HG02571 (cell line): ENCODE data around the gene PRR36.

ENCODE experiments used
- ATAC-seq: cut with Tn5 transposase; IDR thresholded peaks from one replicate; pipeline ENCODE4 v1.9.1; 2021; ENCODE audit warnings: mild to moderate bottlenecking, moderate library complexity; ENCODE audit not compliant: unreplicated experiment

The PRR36 gene

DNA sequence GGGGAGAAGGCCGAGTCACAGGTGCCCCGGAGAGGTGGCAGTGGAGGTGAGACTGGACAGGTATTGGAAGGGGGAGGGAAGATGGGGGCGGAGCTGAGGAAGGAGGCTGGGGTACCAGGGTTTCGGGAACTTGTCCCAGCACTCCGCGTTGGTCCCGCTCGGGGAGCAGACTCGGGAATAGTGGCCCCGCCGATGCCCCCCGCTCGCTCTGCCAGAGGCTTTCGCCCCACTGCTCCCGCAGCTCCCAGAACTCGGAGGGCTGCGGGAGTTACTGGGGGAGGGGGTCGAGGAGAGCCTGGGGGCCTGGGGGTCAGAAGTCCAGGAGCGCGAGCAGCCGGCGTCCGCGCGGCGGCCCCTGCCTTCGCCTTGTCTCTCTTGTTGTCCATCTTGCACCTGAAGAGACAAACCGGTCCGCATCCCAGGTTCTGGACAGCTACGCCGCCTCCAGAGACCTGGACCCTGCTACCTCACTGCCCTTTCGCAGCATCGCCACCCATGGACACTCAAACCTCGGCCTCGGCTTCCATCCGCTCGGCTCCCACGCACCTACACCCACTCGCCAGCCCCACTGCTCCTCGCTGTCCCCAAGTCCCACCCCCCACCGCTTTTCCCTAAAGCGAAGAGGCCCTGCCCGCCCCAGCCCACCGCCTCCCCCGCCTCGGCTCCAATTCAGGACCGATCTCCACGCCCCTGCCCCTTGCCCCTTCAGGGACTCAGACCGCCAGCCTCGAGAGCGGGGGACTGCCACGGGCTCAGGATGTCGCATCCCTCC lies 700 bp downstream of the PRR36 start:
- ATAC-seq = no peak

GRCh38 chr19:7872306-7873204 lies 1.6 kb downstream of the PRR36 start:
- no peak for ATAC-seq

DNA sequence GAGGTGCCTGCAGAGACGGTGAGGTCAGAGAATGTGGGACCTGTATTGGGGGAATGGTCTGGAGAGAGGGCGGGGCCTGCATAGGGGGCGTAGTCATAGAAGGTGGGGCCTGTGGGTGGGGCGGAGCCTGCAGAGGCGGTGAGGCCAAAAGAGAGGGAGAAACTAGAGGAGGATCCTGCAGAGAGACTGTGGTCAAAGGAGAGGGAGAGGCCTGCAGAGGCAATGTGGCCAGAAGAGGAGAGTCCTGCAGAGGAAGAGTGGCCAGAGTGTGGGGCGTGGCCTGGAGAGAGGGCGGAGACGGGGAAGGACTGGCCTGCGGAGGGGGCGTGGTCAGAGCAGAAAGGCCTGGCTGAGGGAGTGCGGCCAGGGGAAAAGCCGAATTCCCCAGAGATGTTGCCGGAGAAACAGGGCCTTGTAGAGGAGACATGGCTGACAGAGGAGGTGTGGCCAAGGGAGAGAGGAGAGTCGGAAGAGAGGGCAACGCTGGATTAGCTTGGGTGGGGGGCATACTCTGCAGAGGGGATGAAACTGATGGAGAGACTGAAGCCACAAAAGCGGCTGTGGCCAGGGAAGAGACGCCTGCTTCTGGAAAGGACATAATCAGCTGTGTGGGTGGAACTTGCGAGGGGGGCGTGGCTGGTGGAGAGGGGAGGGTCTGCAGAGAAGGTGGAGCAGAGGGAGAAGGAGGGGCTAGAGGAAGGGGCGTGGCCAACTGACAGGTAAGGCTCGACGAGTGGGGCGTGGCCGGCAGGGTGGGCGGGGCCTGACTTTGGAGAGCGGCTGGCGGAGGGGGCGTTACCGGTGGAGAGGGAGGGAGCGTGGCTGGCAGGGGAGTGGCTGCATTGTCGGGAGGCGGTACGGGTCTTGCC lies 2.5 kb downstream of the PRR36 start:
- no peak for ATAC-seq

DNA sequence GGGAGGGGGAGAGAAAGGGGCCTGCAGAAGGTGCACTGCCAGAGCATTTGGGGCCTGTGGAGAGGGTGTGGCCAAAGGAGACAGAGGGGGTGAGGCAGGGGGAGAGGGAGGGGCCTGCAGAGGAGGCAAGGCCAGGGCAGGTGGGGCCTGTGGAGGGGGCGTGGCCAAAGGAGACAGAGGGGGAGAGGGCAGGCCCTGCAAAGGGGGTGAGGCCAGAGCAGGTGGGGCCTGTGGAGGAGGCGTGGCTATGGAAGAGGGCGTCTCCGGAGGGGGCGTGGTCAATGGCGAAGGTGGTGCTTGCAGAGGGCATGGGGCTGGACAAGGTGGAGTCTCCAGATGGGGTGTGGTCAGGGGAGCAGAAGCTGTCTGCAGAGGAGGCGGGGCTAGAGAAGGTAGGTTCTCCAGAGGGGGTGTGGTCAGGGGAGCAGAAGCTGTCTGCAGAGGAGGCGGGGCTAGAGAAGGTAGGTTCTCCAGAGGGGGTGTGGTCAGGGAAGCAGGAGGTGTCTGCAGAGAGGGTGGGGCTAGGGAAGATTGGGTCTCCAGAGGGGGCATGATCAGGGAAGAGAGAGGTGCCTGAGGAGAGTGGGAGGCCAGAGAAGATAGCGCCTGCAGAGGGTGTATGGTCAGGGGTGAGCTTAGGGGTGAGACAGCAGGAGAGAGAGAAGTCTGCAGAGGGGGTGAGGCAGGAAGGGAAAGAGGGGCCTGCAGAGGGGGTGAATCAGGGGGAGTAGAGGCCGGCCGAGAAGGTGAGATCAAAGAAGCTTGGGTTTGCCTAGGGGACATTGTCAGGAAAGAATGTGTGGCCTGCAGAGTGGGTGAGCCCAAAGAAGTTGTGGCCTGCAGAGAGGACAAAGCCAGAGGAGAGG lies 3.4 kb downstream of the PRR36 start:
- ATAC-seq = no peak

DNA sequence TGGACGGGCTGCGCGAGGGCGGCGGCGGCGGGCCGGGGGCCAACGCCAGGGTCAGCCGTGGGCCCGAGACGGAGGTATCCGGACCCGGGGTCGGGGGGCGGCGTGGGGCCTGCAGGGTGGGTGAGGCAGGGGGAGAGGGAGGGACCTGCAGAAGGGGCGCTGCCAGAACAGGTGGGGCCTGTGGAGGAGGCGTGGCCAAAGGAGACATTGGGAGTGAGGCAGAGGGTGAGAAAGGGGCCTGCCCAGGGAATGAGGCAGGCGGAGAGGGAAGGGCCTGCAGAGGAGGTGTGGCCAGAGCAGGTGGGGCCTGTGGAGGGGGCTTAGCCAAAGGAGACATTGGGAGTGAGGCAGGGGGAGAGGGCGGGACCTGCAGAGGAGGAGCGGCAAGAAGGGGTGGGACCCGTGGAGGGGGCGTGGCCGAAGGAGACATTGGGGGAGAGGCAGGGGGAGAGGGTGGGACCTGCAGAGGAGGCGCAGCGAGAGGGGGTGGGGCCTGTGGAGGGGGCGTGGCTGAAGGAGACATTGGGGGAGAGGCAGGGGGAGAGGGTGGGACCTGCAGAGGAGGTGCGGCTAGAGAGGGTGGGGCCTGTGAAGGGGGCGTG lies 4.2 kb downstream of the PRR36 start:
- no peak for ATAC-seq

GRCh38 chr19:7869453-7869909 lies 4.7 kb downstream of the PRR36 start:
- ATAC-seq = peak; percentile 37

GRCh38 chr19:7868671-7869452 lies 5.3 kb downstream of the PRR36 start:
- peak; percentile 62 for ATAC-seq

- ATAC-seq = no peak
Measured at GRCh38 chr19:7868326-7868670, 5.9 kb downstream of the PRR36 start.

- ATAC-seq = no peak
Measured at GRCh38 chr19:7867092-7867844, 6.9 kb downstream of the PRR36 start.

DNA sequence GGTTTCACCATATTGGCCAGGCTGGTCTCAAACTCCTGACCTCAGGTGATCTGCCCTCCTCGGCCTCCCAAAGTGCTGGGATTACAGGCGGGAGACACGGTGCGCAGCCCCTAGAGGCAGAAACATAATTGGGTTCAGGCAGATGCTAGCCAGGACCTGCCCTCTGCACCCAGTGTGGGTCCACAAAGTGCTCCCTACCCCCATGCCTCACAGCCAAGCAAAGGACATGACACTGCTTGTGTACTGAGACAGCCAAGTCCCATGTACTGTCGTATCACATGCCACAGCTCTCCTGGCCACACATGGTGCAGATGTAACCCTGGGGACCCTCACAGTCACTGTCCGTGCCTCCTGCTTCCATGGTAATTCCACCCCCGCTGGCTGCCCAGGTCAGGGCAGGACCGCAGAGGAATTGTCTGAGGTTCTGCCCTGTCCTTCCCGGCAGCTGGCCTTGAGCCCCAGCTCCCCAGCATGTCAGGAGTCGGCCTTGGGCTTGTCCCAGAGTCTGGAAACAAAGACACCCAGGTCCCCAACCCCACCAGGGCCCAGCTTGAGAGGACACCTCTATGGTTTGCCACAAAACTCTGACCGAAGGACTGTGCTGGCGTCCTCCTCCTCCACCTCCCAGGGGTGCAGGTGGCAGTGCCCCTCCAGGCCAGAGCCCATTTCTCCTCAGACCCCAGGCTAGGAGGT lies 7.6 kb downstream of the PRR36 start:
- ATAC-seq = no peak

- no peak for ATAC-seq
Measured at GRCh38 chr19:7865262-7865911, 8.8 kb downstream of the PRR36 start.

DNA sequence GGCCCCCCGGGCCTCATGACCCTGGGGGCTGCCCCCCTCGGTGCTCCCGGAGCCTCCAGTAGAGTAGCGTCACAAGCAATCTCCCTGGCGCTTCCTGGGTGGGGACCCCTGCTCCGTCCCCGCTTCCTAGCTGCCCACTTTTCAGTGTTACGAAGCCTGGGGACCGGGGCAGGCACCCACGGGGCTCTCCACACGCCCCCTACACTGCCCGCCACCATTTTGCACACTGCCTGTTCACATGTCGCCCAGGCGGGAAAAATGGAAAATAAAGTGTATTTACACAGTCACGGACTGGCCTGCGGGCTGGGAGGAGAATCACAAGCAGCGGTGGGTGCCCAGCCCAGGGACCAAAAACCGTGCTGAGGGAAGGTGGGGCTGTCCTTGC lies 9.5 kb downstream of the PRR36 start:
- ATAC-seq = no peak

DNA sequence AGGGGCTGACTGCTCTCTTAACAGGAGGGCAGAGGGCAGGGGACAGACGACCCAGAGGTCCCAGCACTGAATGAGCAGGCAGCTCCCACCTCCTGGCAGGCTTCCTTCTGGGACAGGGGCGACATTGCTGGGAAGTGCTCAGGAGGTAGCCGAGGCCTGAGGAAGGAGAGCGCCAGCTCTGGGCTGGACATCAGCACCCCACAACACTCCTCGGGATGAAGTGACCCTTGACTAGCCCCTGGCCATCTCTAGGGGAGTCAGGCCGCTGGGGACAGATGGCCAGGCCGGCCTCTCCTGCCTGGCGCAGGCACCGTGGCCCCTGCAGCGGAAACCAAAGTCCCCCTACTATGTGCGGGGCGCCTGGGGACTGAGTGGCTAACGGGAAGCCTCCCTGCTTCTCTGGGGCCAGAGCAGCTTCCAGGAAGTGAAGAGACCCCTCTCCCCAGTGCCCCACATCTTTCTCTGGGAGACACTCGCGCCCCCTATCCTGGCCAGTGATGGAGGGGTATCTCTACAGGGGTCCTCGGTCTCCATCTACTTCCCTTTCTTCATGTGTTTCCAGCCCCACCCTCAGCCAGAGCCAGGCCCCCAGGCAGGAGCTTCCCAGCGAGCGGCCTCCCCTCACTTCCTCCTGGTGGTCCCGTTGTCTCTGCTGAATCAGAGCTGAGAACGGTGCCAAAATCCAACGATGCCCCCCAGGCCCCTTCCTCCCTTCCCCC lies 10.1 kb downstream of the PRR36 start:
- ATAC-seq = no peak

DNA sequence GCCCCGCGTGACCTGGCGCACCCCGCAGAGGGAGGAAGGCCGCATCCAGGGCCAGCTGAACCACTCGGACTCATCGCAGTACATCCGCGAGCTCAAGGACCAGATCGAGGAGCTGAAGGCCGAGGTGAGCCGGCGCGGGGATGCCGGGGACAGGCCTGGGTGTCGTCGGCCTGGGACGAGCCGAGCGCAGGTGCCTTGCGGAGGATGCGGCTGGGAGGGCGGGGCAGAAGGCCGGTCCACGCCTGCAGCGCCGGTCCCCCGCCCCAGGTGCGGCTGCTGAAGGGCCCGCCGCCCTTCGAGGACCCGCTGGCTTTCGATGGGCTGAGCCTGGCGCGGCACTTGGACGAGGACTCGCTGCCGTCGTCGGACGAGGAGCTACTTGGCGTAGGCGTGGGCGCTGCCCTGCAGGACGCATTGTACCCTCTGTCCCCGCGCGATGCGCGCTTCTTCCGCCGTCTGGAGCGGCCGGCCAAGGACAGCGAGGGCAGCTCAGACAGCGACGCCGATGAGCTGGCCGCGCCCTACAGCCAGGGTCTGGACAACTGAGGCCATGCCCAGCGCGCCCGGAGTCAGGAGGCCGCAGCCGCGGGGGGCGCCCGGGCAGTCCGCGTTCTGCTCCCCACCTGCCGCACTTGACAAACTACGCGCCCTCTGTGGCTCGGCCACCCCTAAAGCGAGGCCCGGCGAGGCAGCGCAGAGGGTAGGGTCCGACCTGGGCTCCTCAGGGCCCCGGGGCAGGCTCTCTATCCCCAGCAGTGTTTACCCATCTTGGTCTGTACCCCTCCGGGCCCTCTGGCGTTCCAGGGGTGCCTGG lies 10.8 kb downstream of the PRR36 start:
- ATAC-seq = no peak

- no peak for ATAC-seq
Measured at GRCh38 chr19:7862413-7862951, 11.7 kb downstream of the PRR36 start.
